ENCODE results near the gene SUGCT.

DNA sequence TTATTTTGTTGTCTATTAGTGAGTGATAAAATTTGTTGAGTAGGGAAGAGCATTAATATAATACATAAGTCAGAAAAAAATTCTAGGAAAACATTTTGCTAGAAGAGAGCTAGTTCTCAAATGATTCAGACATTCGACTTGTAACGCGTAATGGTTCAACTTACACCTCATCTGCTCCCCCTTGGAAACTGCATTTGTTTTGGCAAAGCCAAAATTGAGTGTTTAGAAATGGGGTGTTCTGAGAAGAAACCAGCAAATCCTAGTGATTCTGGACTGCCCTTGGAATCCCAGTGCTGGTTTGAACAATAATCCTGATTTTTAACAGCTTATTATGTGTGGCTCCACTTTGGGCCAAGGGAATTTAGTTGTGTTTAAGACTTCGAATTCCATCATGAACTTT lies 475.7 kb downstream of the SUGCT start:
- TF ChIP-seq CTCF (IDR thresholded peaks at IDR 0.05) = no peak
- no peak for TF ChIP-seq POLR2A (IDR thresholded peaks at IDR 0.05)
